Tibial nerve (tissue), 4 donors: Measurements from ENCODE around the gene AXDND1.
"Not testable (repeated sequence)": the region's sequence is repeated elsewhere in the genome, so short reads cannot be mapped to it uniquely, and the experiment has no call there.

ENCODE experiments used
- EP300 ChIP-seq, 2 donors: sonication (generic); formaldehyde crosslinking; IDR thresholded peaks; one replicate each; pipeline ENCODE4 v1.6.1; 2017; ENCODE audit warnings: antibody characterized with exemption in 2 of 2, mild to moderate bottlenecking in 1 of 2
- POLR2A ChIP-seq, 2 donors: fragments of 450-650 bp; IDR thresholded peaks; one replicate each; pipeline ENCODE4 v1.6.1; 2017; ENCODE audit warnings: antibody characterized with exemption in 2 of 2, mild to moderate bottlenecking in 2 of 2, moderate library complexity in 2 of 2
- TF ChIP-seq, protein P1 (sequence below), 5 experiments: fragments of 200-600 bp in 3 of 5; fragments of 450-650 bp in 2 of 5; sonication (generic) in 3 of 5; IDR thresholded peaks; one replicate each; pipeline ENCODE4 v1.5.1; 2016 to 2019; ENCODE audit warnings: antibody characterized with exemption in 5 of 5, mild to moderate bottlenecking in 3 of 5, moderate library complexity in 2 of 5

DNA sequence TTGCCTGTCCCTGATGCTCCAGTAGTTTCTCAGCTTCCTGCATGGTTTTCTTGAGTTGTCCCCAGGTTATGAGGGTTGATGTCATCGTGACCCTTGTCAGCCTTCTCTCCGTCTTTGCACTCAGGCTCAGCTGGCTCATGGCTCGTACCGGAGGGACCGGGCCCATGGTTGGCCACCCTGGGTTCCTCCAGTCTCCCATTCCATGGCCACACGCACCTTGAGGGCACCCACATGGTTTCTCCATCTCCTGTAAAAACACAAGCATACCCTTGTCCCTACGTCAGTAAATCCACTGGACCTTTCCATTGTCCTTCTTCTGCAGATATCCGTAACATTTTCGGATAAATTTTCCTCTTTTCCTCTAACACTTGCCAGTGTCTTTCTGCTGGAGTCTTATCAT lies 73.9 kb downstream of the AXDND1 start:
- TF ChIP-seq, protein P1, sequence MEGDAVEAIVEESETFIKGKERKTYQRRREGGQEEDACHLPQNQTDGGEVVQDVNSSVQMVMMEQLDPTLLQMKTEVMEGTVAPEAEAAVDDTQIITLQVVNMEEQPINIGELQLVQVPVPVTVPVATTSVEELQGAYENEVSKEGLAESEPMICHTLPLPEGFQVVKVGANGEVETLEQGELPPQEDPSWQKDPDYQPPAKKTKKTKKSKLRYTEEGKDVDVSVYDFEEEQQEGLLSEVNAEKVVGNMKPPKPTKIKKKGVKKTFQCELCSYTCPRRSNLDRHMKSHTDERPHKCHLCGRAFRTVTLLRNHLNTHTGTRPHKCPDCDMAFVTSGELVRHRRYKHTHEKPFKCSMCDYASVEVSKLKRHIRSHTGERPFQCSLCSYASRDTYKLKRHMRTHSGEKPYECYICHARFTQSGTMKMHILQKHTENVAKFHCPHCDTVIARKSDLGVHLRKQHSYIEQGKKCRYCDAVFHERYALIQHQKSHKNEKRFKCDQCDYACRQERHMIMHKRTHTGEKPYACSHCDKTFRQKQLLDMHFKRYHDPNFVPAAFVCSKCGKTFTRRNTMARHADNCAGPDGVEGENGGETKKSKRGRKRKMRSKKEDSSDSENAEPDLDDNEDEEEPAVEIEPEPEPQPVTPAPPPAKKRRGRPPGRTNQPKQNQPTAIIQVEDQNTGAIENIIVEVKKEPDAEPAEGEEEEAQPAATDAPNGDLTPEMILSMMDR (IDR thresholded peaks at IDR 0.05): not testable (repeated sequence)
- TF ChIP-seq POLR2A, EP300 (IDR thresholded peaks at IDR 0.05): not testable (repeated sequence)
